ENCODE data around the gene SOS1.
"Not testable (repeated sequence)": the region's sequence is repeated elsewhere in the genome, so short reads cannot be mapped to it uniquely, and the experiment has no call there.

Gene SOS1

DNA sequence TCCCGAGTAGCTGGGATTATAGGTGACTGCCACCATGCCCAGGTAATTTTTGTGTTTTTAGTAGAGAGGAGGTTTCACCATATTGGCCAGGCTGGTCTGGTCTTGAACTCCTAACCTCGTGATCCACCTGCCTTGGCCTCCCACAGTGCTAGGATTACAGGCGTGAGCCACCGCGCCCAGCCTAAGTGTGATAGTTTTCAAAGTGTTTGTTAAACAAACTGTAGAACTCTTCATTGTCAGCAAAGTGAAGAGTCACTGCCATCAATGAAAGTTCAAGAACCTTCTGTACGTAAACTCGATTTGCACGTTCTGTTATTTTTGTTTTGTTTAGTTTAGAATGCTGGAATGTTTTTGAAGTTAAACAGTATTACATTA lies 18.0 kb upstream of the SOS1 start:
- no peak for DNase-seq (ENCODE audit: low spot score)

DNA sequence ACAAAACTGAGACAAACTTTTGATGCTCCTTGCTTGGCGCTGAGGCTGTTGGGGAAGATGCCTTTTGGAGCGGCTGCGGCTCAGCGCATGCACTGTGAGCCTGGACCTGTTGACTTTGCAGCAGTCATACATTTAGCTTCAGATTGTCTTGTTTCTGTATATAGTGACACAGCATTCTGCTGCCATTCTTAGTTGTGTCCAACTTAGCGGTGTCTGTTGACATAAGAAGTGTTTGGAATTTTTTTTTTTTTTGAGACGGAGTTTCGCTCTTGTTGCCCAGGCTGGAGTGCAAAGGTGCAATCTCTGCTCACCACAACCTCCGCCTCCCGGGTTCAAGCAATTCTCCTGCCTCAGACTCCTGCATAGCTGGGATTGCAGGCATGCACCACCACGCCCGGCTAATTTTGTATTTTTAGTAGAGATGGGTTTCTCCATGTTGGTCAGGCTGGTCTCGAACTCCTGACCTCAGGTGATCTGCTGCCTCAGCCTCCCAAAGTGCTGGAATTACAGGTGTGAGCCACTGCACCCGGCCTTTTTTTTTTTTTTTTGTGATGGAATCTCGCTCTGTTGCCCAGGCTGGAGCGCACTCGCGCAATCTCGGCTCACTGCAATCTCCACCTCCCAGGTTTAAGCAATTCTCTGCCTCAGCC lies 17.5 kb upstream of the SOS1 start:
- DNase-seq (ENCODE audit: low spot score), result not testable (repeated sequence)

- DNase-seq (ENCODE audit: low spot score), result no peak
These were observed 15.9 kb upstream of the SOS1 start for GRCh38 chr2:39136799-39137198.

DNA sequence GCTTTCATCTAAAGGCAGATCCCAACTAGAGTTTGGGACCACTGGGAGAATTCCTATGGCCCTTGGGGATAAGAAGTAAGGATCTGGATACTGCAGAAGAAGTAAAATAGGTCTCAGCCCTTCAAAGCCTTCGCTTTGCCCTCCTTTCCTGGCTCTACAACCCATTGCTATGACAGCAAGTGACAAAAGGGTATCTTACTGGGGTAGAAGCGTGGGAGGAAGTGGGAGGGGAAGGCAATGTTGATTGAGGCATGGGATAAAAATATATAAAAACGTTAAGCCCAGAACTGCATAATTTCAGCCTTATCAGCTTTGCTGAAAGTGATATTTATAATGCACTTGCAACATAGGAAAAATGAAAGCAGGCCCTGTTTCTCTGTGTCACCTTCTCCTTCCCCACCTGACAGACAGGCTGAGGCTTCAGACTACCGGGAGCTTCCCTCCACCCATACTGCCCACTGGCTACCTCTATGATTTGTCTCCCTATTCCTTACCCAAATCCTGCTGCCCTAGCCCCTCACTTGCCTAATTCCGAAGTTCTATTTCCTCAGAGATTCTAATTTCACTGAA lies 14.9 kb upstream of the SOS1 start:
- DNase-seq (ENCODE audit: low spot score), result no peak

GRCh38 chr2:39133215-39133851 lies 12.5 kb upstream of the SOS1 start:
- DNase-seq (ENCODE audit: low spot score), result no peak

DNA sequence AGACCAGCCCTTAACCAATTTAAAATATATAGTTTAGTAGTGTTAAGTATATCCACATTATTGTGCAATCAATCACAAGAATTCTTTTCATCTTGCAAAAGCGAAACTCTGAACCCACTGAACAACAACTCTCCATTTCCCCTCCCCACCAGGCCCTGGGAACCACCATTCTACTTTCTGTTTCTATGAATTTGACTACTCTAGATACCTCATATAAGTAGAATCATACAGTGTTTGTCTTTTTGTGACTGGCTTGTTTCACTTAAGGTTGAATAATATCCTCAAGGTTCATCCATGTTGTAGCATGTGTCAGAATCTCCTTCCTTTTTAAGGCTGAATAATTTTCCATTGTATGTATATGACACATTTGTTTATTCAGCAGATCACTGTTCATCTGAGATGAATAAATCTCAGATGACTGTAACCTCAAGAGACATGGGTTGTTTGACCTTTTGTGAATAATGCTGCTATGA lies 8.1 kb upstream of the SOS1 start:
- no peak for DNase-seq (ENCODE audit: low spot score)

DNA sequence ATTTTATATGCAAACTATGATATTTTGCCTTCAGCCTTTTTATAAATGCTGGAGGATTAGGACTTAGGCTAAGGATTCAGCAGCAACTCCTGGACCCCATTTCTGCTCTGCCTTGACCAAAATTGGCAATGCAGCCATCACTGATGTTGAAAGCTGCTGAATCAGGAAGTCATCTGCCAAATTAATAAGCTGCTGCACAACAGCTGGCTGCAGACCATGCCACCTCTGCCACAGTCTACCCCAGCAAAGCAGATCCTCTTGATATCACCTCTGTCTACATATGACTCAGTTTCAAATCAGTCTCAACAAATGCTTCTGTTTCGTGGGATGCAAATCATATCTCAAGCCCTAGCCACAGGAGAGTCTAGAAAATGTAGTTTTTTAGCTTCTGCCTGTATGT lies 7.1 kb upstream of the SOS1 start:
- no peak for DNase-seq (ENCODE audit: low spot score)

GRCh38 chr2:39124746-39125057 lies 3.9 kb upstream of the SOS1 start:
- DNase-seq (ENCODE audit: low spot score), result no peak

- peak; percentile 95 for DNase-seq (ENCODE audit: low spot score)
These were observed 3.3 kb upstream of the SOS1 start for GRCh38 chr2:39124000-39124745.

- DNase-seq (ENCODE audit: low spot score), result no peak
These were observed 2.7 kb upstream of the SOS1 start for GRCh38 chr2:39123436-39123999.

- DNase-seq (ENCODE audit: low spot score), result no peak
These were observed 742 bp upstream of the SOS1 start for GRCh38 chr2:39121523-39122063.

DNA sequence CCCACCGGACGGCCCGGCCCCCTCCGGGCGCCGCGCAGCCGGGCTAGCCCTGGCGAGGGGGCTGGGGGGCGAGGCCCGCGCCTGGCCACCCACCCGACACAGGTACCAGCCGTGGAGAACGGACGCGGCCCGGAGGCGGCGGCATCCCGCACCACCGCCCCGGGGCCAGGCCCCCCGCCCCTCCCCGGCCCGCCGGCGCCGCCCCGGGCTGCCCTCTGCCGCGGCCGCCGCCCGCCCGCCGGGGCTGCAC lies 405 bp downstream of the SOS1 start:
- DNase-seq (ENCODE audit: low spot score), result no peak

DNA sequence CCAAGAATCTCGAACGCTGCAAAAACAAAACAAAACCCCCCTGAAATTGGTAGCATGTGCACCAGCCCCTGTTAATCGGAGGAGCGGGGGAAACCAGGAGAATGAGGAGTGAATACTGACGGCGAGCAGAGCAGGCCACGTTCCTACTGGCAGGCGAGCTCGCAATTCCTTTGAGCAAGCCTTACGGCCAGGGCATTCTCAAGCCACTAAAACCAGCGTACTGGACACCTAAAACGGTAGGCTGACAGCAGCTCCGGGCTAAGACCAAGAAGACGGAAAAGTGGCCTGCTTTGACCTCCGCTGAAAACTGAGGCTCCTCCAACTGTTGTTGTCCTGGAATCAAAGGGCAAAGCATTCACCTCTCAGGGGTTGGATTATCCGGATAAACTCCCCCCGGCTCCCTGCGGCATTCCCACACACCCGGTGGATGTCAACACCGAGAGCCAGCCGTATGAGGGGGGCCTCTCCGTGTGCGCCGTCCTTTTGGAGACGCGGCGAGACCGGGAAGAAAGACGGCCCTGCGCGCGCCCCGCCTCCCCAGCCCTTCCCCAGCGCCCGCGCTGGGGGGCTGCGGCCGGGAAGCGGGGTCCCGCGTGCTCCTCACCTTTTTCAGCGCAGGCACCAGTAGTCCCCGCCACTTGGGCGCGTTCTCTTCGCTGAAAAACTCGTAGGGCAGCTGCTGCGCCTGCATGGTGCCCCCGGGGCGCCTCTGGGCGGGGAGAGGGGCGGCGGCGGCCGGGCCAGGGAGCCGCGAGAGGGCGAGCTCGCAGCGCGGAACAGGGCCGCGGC lies 925 bp downstream of the SOS1 start:
- peak; percentile 70 for DNase-seq (ENCODE audit: low spot score)

DNA sequence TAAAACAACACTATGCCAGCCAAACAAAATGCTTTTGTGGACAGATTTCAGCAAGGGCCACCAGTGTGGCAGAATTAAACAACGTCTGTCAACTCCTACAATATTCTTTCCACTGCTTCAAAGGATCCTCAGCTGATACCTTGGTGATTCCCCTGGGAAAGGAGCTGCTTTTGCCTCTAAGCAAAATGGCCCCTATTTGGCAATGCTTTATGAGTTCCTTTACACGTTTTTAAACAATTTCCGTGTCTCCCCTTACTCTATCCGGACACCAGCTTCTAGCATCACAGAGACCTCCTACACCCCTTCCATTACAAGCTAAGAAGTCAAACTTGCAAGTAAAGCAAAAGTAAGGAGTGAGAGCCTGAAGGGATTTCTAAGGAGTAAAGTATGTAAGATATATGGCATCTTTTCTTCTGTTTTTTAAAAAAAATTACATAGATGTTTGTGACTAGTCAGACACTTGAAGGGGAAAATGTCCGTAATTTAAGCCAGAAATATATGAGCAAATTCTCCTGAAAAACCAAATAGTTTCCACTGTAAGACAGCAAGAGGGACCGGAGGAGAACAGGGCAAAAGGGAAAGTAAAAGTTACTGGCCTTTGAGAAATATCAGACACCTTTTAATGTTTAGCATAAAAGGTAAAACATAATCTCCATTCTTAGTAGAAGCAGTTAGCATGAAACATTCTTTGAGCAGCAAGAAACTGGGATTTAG lies 1.9 kb downstream of the SOS1 start:
- DNase-seq (ENCODE audit: low spot score), result peak; percentile 38

GRCh38 chr2:39115556-39115955 lies 5.3 kb downstream of the SOS1 start:
- DNase-seq (ENCODE audit: low spot score), result no peak

DNA sequence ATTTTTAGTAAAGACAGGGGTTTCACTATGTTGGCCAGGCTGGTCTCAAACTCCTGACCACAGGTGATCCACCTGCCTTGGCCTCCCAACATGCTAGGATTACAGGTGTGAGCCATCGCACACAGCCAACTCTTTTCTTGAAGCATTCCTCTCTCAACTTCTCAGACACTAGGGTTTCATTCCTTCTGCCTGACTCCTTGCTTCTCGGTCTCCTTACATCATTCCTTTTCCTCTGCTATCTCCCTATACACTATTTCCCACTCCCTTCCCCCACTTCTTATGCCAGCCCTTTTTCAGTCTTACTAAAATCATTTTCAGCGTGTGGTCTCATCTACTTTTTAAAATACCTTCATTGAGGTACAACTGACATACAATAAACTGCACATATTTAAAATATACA lies 6.1 kb downstream of the SOS1 start:
- no peak for DNase-seq (ENCODE audit: low spot score)

DNA sequence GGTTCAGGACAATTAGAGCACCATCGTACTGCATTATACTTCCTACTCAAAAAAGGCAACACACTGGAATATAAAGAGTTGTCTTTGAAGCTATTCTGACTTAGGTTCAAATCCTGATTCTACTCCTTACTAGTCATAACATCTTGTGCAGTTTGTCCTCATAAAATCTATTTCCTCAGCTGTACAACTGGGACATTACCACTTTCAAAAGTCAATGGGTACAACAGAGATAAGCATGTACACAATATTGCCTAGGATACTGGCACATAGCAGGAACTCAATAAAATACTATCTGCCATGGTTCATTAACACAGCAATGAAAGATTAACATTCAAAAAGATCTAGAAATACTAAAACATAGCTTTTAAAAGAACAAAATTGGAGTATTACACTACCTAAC lies 11.3 kb downstream of the SOS1 start:
- DNase-seq (ENCODE audit: low spot score), result no peak

- no peak for DNase-seq (ENCODE audit: low spot score)
These were observed 12.5 kb downstream of the SOS1 start for GRCh38 chr2:39108377-39108776.

DNA sequence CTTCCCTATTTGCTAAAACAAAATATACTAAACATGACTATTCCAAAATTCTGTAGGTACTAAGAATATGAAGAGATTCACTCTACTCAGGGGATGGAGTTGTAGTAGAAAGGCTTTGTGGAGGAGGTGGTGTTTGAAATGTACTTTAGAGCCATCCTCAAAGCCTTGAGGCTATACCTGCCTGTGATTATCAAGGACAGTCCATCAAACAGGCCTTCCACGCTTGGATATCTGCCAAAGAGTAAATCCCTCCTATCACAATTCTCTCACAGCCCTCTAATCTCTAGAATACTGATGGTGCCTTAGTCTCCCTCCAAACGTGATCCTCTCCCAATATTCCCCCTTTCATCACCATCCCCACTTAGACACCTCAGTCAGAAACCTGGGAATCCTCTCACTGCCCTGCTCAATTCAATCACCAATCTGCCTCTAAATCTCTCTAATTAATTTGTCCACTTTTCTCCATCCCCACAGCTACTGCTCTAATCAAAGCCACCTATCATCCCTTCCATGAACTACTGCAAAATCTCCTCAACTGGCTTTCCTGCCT lies 13.1 kb downstream of the SOS1 start:
- no peak for DNase-seq (ENCODE audit: low spot score)

DNA sequence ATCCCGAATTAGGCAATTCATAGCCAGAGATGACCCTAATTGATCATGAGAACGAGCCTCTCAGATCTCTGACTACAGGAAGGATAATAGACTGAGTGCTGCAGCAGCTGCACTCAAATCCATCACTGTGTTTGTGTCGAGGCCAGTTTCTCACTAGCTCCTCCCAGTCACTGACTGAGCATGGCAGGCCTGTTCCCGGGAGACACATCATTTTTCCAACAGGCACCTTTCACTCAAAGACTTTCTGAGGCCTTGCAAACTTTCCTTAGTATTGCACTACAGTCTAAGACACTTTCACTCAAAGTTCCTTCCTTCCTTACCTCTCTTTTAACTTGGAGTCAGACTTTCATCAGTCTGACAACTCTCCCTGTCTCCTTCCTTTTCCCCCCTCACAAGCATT lies 13.7 kb downstream of the SOS1 start:
- no peak for DNase-seq (ENCODE audit: low spot score)
